ENCODE results near the gene ZNF512B. TPM values are rescaled to one million over a fixed set of nuclear protein-coding genes. Genes with fewer than 3 reads are reported as not detected.
"Not testable (repeated sequence)": the region's sequence is repeated elsewhere in the genome, so short reads cannot be mapped to it uniquely, and the experiment has no call there.

The ZNF512B gene
- total and polyA plus RNA-seq, 5 donors, result 9.8 to 16.1 (median 13.5) TPM

DNA sequence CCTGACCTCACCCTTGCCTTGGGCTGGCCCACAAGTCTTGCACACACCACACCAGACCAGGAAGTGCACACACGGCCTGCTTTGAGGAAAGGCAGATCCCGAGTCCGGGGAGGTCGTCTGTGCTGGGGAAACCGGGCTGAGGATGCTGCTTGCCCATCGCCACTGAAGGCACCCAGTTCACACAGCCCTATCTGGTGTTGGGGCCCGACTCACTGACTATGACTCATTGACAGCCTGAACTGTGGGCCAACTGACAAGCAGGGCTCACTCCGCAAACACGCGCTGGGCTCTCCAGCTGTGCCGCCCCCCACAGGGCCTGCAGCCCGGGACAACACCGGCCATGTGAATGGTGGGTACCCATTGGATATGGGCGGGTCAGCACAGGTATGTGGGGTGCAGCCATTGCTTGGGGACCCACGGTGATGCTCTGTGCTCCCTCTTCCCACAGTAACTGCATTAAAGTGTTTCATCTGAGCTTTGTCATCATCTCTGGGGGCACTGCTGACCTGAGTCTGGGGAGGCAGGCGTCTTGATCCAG is 8.1 kb upstream of the ZNF512B start:
- Histone ChIP-seq H3K27ac (ENCODE audit: low read length) (no peak overlapping the region), H3K4me1 (ENCODE audit: control insufficient read depth, insufficient read depth, low read length) (peaks cover 9% of the 10 kb centered on the region), H3K9me3 (ENCODE audit: control insufficient read depth, low read length) (no peaks in the 10 kb centered on the region), H3K4me3 (ENCODE audit: low read length) (no peak overlapping the region), H3K27me3 (ENCODE audit: control insufficient read depth, insufficient read depth) (no peaks in the 10 kb centered on the region)
- WGBS, result 63% methylated on average over 16 of the region's 16 CpGs
- DNase-seq (no peak), ATAC-seq (no peak)
- intact Hi-C loops (cut with DNase I), result loop anchor here in 3 of 4 donors (10.0 kb wide), 5 partner anchors 73 to 443 kb away; partner anchors contain the start of genes DNAJC5 (in 1 of the 3), PTK6 (in 1 of the 3), RTEL1 (in 1 of the 3) and STMN3 (in 1 of the 3)

DNA sequence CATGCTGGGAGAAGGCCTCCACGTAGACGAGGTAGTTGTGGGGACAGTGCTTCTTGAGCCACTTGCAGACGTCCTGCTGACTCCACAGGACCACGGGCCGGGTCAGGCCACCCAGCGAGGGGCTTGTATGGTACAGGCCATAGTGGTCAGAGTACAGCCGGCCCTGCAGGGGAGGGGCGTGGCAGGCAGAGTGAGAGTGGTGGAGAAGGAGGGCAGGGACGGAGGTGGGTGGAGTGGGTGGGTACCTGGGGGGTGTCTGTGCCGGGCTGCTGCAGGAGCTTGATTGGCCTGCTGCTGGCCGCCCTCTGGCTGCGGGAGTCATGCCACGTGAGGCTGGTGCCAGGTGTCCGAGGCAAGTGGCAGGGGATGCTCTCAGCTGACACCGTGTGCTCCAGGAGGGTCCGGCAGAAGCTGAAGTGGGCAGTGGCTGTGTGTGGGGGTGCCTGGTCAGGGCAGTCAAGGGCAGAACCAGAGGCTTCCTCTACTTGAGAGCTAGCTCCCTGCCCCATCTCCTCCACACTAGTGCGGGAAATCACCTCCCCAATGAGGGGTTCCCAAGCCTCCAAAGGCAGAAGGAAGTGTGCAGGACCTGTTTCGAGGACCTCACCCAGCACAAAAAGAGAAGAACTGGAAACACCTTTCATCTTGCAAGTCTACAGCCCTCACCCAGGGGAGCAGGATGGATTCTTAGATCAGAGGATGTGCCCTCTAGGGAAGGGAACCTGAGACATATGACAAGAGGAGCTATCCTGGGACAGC is 7.4 kb upstream of the ZNF512B start:
- DNase-seq (peak in 2 of 3 donors; percentile 60), ATAC-seq (no peak)
- Histone ChIP-seq H3K9me3 (ENCODE audit: control insufficient read depth, low read length) (no peaks in the 10 kb centered on the region), H3K27ac (ENCODE audit: low read length) (no peak overlapping the region), H3K4me1 (ENCODE audit: control insufficient read depth, insufficient read depth, low read length) (peaks cover 9% of the 10 kb centered on the region), H3K27me3 (ENCODE audit: control insufficient read depth, insufficient read depth) (no peaks in the 10 kb centered on the region), H3K4me3 (ENCODE audit: low read length) (no peak overlapping the region)
- intact Hi-C loops (cut with DNase I), result loop anchor here in 3 of 4 donors (10.0 kb wide), 5 partner anchors 72 to 442 kb away; partner anchors contain the start of genes DNAJC5 (in 1 of the 3), PTK6 (in 1 of the 3), RTEL1 (in 1 of the 3) and STMN3 (in 1 of the 3)
- 88% methylated on average over 18 of the region's 18 CpGs for WGBS

DNA sequence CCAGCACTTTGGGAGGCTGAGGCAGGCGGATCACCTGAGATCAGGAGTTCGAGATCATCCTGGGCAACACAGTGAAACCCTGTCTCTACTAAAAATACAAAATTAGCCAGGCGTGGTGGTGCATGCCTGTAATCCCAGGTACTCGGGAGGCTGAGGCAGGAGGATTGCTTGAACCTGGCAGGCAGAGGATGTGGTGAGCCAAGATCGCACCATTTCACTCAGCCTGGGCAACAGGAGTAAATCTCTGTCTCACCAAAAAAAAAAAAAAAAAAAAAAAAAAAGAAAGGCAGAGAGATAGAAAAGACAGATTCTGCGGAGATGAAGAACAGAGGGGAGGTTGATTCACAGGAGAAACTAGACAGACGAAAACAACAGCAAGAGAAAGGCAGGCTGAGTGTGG is 6.8 kb upstream of the ZNF512B start:
- not testable (repeated sequence) for H3K9me3 ChIP-seq (ENCODE audit: control insufficient read depth, low read length); H3K27me3 ChIP-seq (ENCODE audit: control insufficient read depth, insufficient read depth); DNase-seq; H3K4me3 ChIP-seq (ENCODE audit: low read length); H3K4me1 ChIP-seq (ENCODE audit: control insufficient read depth, insufficient read depth, low read length); ATAC-seq; H3K27ac ChIP-seq (ENCODE audit: low read length)
- 92% methylated on average over 7 of the region's 7 CpGs for WGBS
- intact Hi-C loops (cut with DNase I), result loop anchor here in 3 of 4 donors (10.0 kb wide), 5 partner anchors 72 to 442 kb away; partner anchors contain the start of genes DNAJC5 (in 1 of the 3), PTK6 (in 1 of the 3), RTEL1 (in 1 of the 3) and STMN3 (in 1 of the 3)

DNA sequence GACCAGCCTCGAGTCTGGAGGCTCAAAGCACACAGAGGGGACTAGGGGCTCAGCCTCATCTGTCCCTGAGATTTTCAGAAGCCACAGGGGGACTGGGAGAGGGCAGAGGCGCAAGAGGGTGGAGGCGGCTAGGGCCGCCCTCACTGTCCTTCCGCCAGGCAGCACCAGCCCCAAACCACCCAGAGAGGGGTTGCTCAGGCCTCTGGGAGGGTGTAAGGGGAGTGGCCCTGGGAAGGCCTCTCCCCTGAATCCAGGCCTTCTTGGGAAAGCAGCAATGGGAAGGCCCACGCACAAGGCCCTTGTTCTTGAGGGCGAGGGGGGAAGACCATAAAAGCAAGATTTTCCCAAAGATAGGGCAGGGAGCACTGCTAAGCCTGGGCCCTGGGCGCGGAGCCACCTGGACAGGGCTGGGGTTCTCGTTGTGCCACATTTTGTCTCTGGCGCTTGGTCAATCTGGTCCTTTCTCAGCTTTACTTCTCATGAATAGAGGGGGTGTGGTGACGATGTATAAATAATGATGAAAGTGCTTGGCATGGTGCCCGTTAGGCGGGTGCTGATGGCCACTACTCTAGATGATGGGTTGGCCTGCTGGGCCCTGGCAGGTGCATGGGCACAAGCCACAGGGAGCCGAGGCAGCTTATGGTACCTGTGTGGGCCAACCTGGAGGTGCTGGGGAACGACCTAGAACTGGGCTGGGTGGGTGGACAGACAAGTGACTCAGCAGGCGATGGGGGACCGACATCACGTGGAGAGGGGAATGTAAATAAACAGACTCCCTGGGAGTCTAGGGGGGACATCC is 4.9 kb upstream of the ZNF512B start:
- Histone ChIP-seq H3K27me3 (ENCODE audit: control insufficient read depth, insufficient read depth) (no peaks in the 10 kb centered on the region), H3K9me3 (ENCODE audit: control insufficient read depth, low read length) (no peaks in the 10 kb centered on the region), H3K4me1 (ENCODE audit: control insufficient read depth, insufficient read depth, low read length) (peaks cover 5% of the 10 kb centered on the region), H3K27ac (ENCODE audit: low read length) (no peak overlapping the region), H3K4me3 (ENCODE audit: low read length) (no peak overlapping the region)
- DNase-seq (peak in 2 of 3 donors; percentile 58 to 60), ATAC-seq (no peak)
- intact Hi-C loops (cut with DNase I), result loop anchor here (2.0 to 10.0 kb wide), 8 partner anchors 70 to 440 kb away; partner anchors contain the start of genes PTK6 (in 2 of the 4), DNAJC5 (in 1 of the 4), RTEL1 (in 1 of the 4) and STMN3 (in 1 of the 4)
- 73% methylated on average over 19 of the region's 19 CpGs for WGBS

DNA sequence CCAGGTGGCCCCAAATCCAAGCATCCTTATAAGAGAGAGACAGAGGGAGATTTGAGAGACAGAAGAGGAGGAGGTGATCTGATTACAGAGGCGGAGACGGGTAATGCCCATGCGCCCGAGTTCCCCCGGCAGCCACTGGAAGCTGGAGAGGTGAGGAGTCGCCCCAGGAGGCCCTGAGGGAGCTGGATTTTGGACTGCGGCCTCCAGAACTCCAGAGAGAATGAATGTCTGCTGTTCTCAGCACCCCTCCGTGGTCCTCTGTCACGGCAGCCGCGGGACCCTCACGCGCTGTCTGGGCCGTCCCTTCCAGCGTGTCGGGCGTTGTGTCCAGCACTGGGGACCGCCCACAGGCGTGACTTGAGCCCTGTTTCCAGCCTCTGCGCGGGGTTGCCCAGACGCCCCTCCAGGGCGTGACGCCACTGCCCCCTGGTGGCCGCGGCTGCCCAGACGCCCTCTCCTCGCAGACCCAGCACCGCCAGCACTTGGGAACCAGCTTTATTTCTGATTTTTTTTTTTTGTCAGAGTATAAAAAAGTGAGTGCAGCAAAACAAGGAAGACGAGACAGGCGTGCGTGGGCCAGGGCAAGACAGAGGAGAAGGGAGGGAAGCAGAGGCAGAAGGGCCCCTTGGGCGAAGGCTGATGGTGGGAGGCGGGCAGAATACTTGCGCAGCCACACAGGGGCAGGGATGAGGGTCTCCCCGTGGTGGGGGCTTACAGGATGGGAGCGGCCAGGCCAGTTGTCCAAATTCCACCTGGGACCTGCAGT is 4.1 kb upstream of the ZNF512B start:
- Histone ChIP-seq H3K27me3 (ENCODE audit: control insufficient read depth, insufficient read depth) (no peaks in the 10 kb centered on the region), H3K4me3 (ENCODE audit: low read length) (peak overlapping the region; percentile 47), H3K4me1 (ENCODE audit: control insufficient read depth, insufficient read depth, low read length) (peaks cover 5% of the 10 kb centered on the region), H3K27ac (ENCODE audit: low read length) (peak overlapping the region; percentile 30), H3K9me3 (ENCODE audit: control insufficient read depth, low read length) (no peaks in the 10 kb centered on the region)
- peak; percentile 82 to 86 for ATAC-seq
- peak; percentile 92 to 96 (median 96) for DNase-seq
- WGBS, result 10% methylated on average over 37 of the region's 37 CpGs
- intact Hi-C loops (cut with DNase I), result loop anchor here (2.0 to 10.0 kb wide), 8 partner anchors 69 to 439 kb away; partner anchors contain the start of genes PTK6 (in 2 of the 4), DNAJC5 (in 1 of the 4), RTEL1 (in 1 of the 4) and STMN3 (in 1 of the 4)

DNA sequence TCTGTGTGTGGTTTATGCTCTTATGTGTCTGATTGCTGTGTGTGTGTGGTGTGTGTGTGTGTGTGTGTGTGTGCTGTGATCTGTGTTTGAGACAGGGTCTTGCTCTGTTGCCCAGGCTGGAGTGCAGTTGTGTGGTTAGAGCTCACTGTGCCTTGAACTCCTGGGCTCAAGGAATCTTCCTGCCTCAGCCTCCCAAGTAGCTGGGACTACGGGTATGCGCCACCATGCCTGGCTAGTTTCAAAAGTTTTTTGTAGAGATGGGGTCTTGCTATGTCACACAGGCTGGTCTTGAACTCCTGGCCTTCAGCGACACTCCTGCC is 3.4 kb upstream of the ZNF512B start:
- peaks cover 5% of the 10 kb centered on the region for H3K4me1 ChIP-seq (ENCODE audit: control insufficient read depth, insufficient read depth, low read length)
- no peaks in the 10 kb centered on the region for H3K27me3 ChIP-seq (ENCODE audit: control insufficient read depth, insufficient read depth)
- no peak overlapping the region for H3K4me3 ChIP-seq (ENCODE audit: low read length)
- no peaks in the 10 kb centered on the region for H3K9me3 ChIP-seq (ENCODE audit: control insufficient read depth, low read length)
- H3K27ac ChIP-seq (ENCODE audit: low read length), result no peak overlapping the region
- intact Hi-C loops (cut with DNase I), result loop anchor here (5.0 to 10.0 kb wide), 7 partner anchors 68 to 438 kb away; partner anchors contain the start of genes PTK6 (in 2 of the 4), DNAJC5 (in 1 of the 4), RTEL1 (in 1 of the 4) and STMN3 (in 1 of the 4)
- DNase-seq, result peak in 2 of 3 donors; percentile 16 to 20
- 88% methylated on average over 3 of the region's 3 CpGs for WGBS
- ATAC-seq, result no peak

DNA sequence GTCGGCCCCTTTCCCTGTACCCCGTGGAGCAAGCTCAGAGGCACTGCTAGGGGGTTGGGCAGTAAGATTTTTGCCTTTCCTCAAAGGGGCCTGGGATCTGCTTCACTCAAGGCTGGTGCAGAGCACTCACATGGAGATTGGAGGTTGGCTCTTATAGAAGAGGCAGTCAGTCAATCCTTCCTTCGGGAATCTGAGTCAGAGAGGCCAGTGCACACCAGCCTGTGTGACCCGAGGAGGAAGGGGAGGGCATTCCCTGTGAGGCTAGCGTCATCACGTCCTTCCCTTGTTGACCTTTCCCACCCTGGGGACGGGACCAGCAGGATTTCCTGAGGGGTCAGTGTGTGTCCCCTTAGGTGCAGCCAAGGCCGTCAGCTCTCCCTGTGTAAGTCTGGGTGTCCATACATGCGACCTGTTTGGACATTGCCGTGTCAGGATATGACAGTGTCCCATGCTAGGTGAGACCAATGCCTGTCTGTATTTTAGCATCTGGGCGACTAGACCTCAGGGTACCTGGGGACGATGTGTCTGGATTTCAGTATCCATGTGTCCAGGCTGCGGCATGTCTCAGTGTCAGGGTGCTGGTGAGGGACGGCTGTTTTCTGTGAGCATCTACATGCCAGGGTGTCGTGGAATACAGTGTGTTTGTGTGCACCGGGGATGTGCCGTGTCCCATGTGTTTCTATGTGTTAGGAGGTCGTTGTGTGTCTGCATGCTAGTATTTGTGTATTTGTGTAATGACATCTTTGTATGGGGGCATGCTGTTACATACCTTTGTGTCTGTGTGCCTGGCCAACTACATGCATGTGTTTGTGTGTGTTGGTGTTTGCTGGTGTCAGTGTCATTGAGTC is 2.8 kb upstream of the ZNF512B start:
- DNase-seq (peak; percentile 60 to 63 (median 60)), ATAC-seq (peak; percentile 8 to 55)
- no peaks in the 10 kb centered on the region for H3K9me3 ChIP-seq (ENCODE audit: control insufficient read depth, low read length)
- intact Hi-C loops (cut with DNase I), result loop anchor here (5.0 to 10.0 kb wide), 7 partner anchors 68 to 438 kb away; partner anchors contain the start of genes PTK6 (in 2 of the 4), DNAJC5 (in 1 of the 4), RTEL1 (in 1 of the 4) and STMN3 (in 1 of the 4)
- no peak overlapping the region for H3K4me3 ChIP-seq (ENCODE audit: low read length)
- no peak overlapping the region for H3K27ac ChIP-seq (ENCODE audit: low read length)
- no peaks in the 10 kb centered on the region for H3K27me3 ChIP-seq (ENCODE audit: control insufficient read depth, insufficient read depth)
- H3K4me1 ChIP-seq (ENCODE audit: control insufficient read depth, insufficient read depth, low read length), result peaks cover 5% of the 10 kb centered on the region
- WGBS, result 66% methylated on average over 18 of the region's 18 CpGs

DNA sequence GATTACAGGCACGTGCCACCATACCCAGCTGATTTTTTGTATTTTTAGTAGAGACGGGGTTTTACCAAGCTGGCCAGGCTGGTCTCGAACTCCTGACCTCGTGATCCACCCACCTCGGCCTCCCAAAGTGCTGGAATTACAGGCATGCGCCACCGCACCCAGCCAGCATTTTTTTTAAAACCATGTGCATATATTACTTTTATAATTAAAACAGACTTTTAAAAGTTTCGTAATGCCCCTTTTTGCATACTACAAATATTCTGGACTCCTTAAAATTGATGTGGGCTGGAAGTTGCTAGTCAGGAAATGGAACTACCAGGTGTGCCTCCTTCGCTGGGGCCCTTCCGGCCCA is 2.2 kb upstream of the ZNF512B start:
- ATAC-seq; H3K9me3 ChIP-seq (ENCODE audit: control insufficient read depth, low read length); H3K4me1 ChIP-seq (ENCODE audit: control insufficient read depth, insufficient read depth, low read length); DNase-seq; H3K27ac ChIP-seq (ENCODE audit: low read length); H3K4me3 ChIP-seq (ENCODE audit: low read length); H3K27me3 ChIP-seq (ENCODE audit: control insufficient read depth, insufficient read depth): not testable (repeated sequence)
- WGBS, result 76% methylated on average over 10 of the region's 10 CpGs
- intact Hi-C loops (cut with DNase I), result loop anchor here (5.0 to 10.0 kb wide), 7 partner anchors 67 to 437 kb away; partner anchors contain the start of genes PTK6 (in 2 of the 4), DNAJC5 (in 1 of the 4), RTEL1 (in 1 of the 4) and STMN3 (in 1 of the 4)

DNA sequence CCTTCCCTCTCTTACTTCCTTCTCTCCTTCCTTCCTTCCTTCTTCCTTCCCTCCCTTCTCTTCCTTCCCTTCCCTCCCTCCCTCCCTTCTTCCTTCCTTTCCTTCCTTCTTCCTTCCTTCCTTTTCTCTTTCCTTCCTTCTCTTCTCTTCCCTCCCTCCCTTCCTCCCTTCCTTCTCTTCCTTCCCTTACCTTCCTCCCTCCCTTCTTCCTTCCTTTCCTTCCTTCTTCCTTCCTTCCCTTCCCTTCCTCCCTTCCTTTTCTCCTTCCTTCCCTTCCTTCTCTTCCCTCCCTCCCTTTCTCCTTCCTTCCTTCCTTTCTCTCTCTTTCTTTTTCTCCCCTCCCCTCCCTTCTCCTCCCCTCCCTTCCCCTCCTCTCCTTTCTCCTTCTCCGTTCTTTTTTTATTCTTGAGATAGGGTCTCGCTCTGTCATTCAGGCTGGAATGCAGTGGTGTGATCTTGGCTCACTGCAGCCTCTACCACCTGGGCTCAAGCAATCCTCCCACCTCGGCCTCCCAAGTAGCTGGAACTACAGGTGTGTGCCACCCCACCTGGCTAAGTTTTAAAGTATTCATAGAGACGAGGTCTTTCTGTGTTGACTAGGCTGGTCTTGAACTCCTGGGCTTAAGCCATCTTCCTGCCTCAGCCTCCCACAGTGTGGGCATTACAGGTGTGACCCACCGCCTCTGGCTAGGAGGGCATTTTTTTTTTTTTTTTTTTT is 1.1 kb upstream of the ZNF512B start:
- DNase-seq (no peak), ATAC-seq (no peak)
- Histone ChIP-seq H3K27ac (ENCODE audit: low read length) (no peak overlapping the region), H3K9me3 (ENCODE audit: control insufficient read depth, low read length) (no peaks in the 10 kb centered on the region), H3K4me1 (ENCODE audit: control insufficient read depth, insufficient read depth, low read length) (peaks cover 5% of the 10 kb centered on the region), H3K27me3 (ENCODE audit: control insufficient read depth, insufficient read depth) (no peaks in the 10 kb centered on the region), H3K4me3 (ENCODE audit: low read length) (no peak overlapping the region)
- intact Hi-C loops (cut with DNase I), result loop anchor here (5.0 to 10.0 kb wide), 7 partner anchors 66 to 436 kb away; partner anchors contain the start of genes PTK6 (in 2 of the 4), DNAJC5 (in 1 of the 4), RTEL1 (in 1 of the 4) and STMN3 (in 1 of the 4)
- WGBS, result 88% methylated on average over 5 of the region's 5 CpGs
